Astrocyte (in vitro differentiated cells and primary cell): ENCODE results near the gene ZDHHC8.

Experiments used
- CTCF ChIP-seq: IDR thresholded peaks from 2 replicates; pipeline ENCODE4 v1.5.1; 2011; ENCODE audit warnings: low read depth, mild to moderate bottlenecking, inconsistent platforms, low read length, moderate library complexity; ENCODE audit not compliant: insufficient read depth
- EZH2 ChIP-seq: IDR thresholded peaks from 2 replicates; pipeline ENCODE4 v1.6.1; 2012; ENCODE audit warnings: mild to moderate bottlenecking, low read length, inconsistent platforms; ENCODE audit not compliant: insufficient read depth

- no peak for TF ChIP-seq CTCF
- TF ChIP-seq EZH2: no peak
Observed at GRCh38 chr22:20109411-20110358, 21.9 kb upstream of the ZDHHC8 start.
